Activated CD4-positive, alpha-beta memory T cell treated with anti-CD3 and anti-CD28 coated beads for 36 hours (primary cell): ENCODE measurements around the gene ABLIM2. TPM values are rescaled to one million over a fixed set of nuclear protein-coding genes. Genes with fewer than 3 reads are reported as not detected.
"Not testable (repeated sequence)": the region's sequence is repeated elsewhere in the genome, so short reads cannot be mapped to it uniquely, and the experiment has no call there.

Source experiments
- CTCF ChIA-PET: fragments of 350-600 bp; sonication (Branson Sonifier 250); formaldehyde crosslinking; loops from one replicate; lab custom pipeline; 2021; ENCODE audit warnings: antibody characterized with exemption, inconsistent platforms; lab: Charles Lee
- POLR2A ChIA-PET: fragments of 350-600 bp; sonication (Branson Sonifier 250); formaldehyde crosslinking; loops from one replicate; lab custom pipeline; 2021; ENCODE audit warnings: antibody characterized with exemption; lab: Charles Lee
- DNase-seq: peaks from one replicate; pipeline ENCODE4 v3.0.0-alpha.2; 2020
- H3K27ac Mint-ChIP-seq: one replicate; pipeline ENCODE4 v1.8.0; 2021; ENCODE audit warnings: mixed read lengths
- H3K27me3 Mint-ChIP-seq: one replicate; pipeline ENCODE4 v1.8.0; 2021; ENCODE audit warnings: mixed read lengths
- H3K36me3 Mint-ChIP-seq: one replicate; pipeline ENCODE4 v1.8.0; 2021; ENCODE audit warnings: mixed read lengths
- H3K4me1 Mint-ChIP-seq: one replicate; pipeline ENCODE4 v1.8.0; 2021; ENCODE audit warnings: low read depth, mixed read lengths
- H3K4me3 Mint-ChIP-seq: one replicate; pipeline ENCODE4 v1.8.0; 2021; ENCODE audit warnings: mild to moderate bottlenecking, mixed read lengths
- H3K9me3 Mint-ChIP-seq: one replicate; pipeline ENCODE4 v1.8.0; 2021; ENCODE audit warnings: mixed read lengths
- intact Hi-C: fragments of 100-400 bp; cut with micrococcal nuclease; formaldehyde crosslinking; loops from one replicate; pipeline ENCODE4 v1.15.1; 2023
- total RNA-seq, 2 experiments: library from RNA; stranded (reverse); gene quantifications; one replicate each; pipeline ENCODE4 v1.2.3, GENCODE V29; 2021

ABLIM2 gene
- total RNA-seq, 2 experiments from 2014 or later, result 0.55 to 0.63 TPM

GRCh38 chr4:7933651-7934510 is 224.7 kb downstream of the ABLIM2 start:
- H3K9me3 Mint-ChIP-seq, result no peaks in the 10 kb centered on the region
- no peak overlapping the region for H3K4me3 Mint-ChIP-seq
- no peak overlapping the region for H3K27ac Mint-ChIP-seq
- DNase-seq, result no peak
- H3K4me1 Mint-ChIP-seq, result peaks cover 48% of the 10 kb centered on the region
- POLR2A ChIA-PET, result no interaction called here
- peaks cover 13% of the 10 kb centered on the region for H3K36me3 Mint-ChIP-seq
- H3K27me3 Mint-ChIP-seq, result no peaks in the 10 kb centered on the region
- CTCF ChIA-PET, result interaction anchor here (1.4 kb wide), 1 partner anchor 130 kb away, joined by 4 read pairs; no protein-coding TSS in a partner anchor
- intact Hi-C loops, result no loop called here

DNA sequence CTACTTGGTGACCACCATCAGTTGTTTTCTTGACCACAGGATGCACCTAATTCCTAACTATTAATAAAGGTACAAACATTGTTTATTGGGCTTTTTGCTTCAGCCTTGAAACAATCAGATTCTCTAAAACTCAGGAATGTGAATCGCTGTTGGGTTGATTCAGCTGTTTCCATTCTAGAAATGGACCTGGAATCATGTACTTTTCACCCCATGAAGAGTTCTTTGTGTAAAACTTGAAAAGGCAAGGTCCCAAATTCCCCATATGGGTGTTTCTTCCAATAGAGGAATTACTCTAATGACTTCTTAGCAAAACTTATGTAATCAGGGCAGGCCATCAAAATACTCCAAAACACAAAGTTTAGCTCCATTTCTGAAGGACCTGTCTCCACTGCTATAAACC is 226.3 kb downstream of the ABLIM2 start:
- H3K4me1 Mint-ChIP-seq, result peaks cover 42% of the 10 kb centered on the region
- H3K9me3 Mint-ChIP-seq, result no peaks in the 10 kb centered on the region
- no peak overlapping the region for H3K27ac Mint-ChIP-seq
- POLR2A ChIA-PET, result no interaction called here
- CTCF ChIA-PET, result interaction anchor here (1.2 kb wide), 1 partner anchor 86 kb away, joined by 3 read pairs; no protein-coding TSS in a partner anchor
- no peak for DNase-seq
- no peak overlapping the region for H3K4me3 Mint-ChIP-seq
- intact Hi-C loops, result no loop called here
- peaks cover 8% of the 10 kb centered on the region for H3K36me3 Mint-ChIP-seq
- H3K27me3 Mint-ChIP-seq, result no peaks in the 10 kb centered on the region

GRCh38 chr4:7929118-7929951 is 229.3 kb downstream of the ABLIM2 start:
- Mint-ChIP-seq H3K27ac (no peak overlapping the region), H3K9me3 (no peaks in the 10 kb centered on the region), H3K4me3 (no peak overlapping the region), H3K4me1 (peaks cover 37% of the 10 kb centered on the region), H3K36me3 (peaks cover 6% of the 10 kb centered on the region), H3K27me3 (no peaks in the 10 kb centered on the region)
- POLR2A ChIA-PET, result no interaction called here
- intact Hi-C loops, result no loop called here
- CTCF ChIA-PET, result interaction anchor here (1.3 to 1.8 kb wide), 2 partner anchors 125 to 127 kb away, joined by 4 to 6 read pairs; no protein-coding TSS in a partner anchor
- no peak for DNase-seq

- Mint-ChIP-seq H3K36me3 (peaks cover 1% of the 10 kb centered on the region), H3K4me3 (no peak overlapping the region), H3K9me3 (no peaks in the 10 kb centered on the region), H3K4me1 (peaks cover 33% of the 10 kb centered on the region), H3K27me3 (no peaks in the 10 kb centered on the region), H3K27ac (no peak overlapping the region)
- intact Hi-C loops, result no loop called here
- CTCF ChIA-PET, result no interaction called here
- DNase-seq, result no peak
- POLR2A ChIA-PET, result no interaction called here
Observed at GRCh38 chr4:7928711-7929110, 229.9 kb downstream of the ABLIM2 start.

DNA sequence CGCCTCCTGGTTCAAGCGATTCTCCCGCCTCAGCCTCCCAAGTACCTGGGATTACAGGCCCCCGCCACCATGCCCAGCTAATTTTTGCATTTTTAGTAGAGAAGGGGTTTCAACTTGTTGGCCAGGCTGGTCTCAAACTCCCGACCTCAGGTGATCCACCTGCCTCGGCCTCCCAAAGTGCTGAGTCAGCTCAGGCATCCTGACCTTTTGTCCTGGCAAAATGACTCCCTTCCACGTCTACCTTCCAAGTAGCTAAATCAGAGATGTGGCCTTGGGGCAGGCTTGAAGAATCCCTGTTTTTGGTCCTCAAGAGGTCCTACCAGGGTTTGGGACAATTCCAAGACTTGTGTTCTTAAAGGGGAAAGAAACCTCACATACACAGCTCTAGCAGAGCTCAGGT is 231.8 kb downstream of the ABLIM2 start:
- intact Hi-C loops, result no loop called here
- H3K27me3 Mint-ChIP-seq, result no peaks in the 10 kb centered on the region
- POLR2A ChIA-PET, result no interaction called here
- DNase-seq, result no peak
- no peak overlapping the region for H3K27ac Mint-ChIP-seq
- H3K36me3 Mint-ChIP-seq, result no peaks in the 10 kb centered on the region
- H3K9me3 Mint-ChIP-seq, result no peaks in the 10 kb centered on the region
- peaks cover 35% of the 10 kb centered on the region for H3K4me1 Mint-ChIP-seq
- CTCF ChIA-PET, result interaction anchor here (1.1 to 1.3 kb wide), 3 partner anchors 61 to 123 kb away, joined by 3 to 4 read pairs (median 3); no protein-coding TSS in a partner anchor
- H3K4me3 Mint-ChIP-seq, result no peak overlapping the region

DNA sequence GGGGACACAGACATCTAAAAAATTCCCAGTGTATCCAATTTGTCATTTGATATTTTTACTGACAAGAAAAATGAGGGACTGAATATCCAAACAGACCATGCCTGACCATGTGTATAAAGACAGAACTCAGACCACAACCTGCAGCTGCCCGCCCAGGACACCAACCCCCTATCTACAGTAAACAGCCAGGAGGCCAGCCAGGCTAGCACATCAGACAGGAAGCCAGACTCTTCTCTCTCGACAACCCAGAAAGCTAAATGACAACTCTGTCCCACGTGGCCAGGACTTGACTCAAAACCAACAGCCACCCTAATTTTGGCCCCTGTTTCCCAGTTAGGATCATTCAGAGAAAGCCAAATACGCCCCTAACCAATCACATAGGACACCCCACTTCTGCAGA is 234.0 kb downstream of the ABLIM2 start:
- Mint-ChIP-seq H3K27ac (no peak overlapping the region), H3K4me3 (no peak overlapping the region), H3K4me1 (peaks cover 34% of the 10 kb centered on the region), H3K36me3 (no peaks in the 10 kb centered on the region), H3K9me3 (no peaks in the 10 kb centered on the region), H3K27me3 (no peaks in the 10 kb centered on the region)
- ChIA-PET CTCF (interaction anchor here (1.0 kb wide), 1 partner anchor 11 kb away, joined by 3 read pairs; no protein-coding TSS in a partner anchor), POLR2A (no interaction called here)
- no peak for DNase-seq
- intact Hi-C loops, result no loop called here

- ChIA-PET CTCF (no interaction called here), POLR2A (no interaction called here)
- Mint-ChIP-seq H3K4me1 (peaks cover 30% of the 10 kb centered on the region), H3K9me3 (no peaks in the 10 kb centered on the region), H3K27ac (no peak overlapping the region), H3K36me3 (no peaks in the 10 kb centered on the region), H3K27me3 (no peaks in the 10 kb centered on the region), H3K4me3 (no peak overlapping the region)
- DNase-seq, result no peak
- intact Hi-C loops, result no loop called here
Observed at GRCh38 chr4:7924163-7924562, 234.4 kb downstream of the ABLIM2 start.

- no peak for DNase-seq
Observed at GRCh38 chr4:7922466-7922865, 236.1 kb downstream of the ABLIM2 start.

DNA sequence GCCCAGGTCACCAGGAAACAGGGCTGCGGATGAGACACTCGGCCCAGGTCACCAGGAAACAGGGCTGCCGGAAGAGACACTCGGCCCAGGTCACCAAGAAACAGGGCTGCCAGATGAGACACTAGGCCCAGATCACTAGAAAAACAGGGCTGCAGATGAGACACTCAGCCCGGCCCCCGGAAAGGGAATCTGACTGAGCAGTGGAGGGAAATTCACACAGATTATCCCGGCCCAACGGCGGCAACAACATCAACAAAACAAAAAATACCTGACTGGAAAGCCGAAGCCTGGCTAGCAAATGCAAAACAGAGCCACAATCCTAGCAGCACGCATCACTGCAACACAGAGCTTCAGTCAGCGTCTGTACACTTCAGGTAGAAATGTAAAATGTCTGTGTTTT is 239.6 kb downstream of the ABLIM2 start:
- H3K36me3 Mint-ChIP-seq, result no peaks in the 10 kb centered on the region
- ChIA-PET POLR2A (interaction anchor here (0.6 kb wide), 1 partner anchor 160 kb away, joined by 3 read pairs; no protein-coding TSS in a partner anchor), CTCF (no interaction called here)
- H3K27ac Mint-ChIP-seq, result no peak overlapping the region
- H3K27me3 Mint-ChIP-seq, result no peaks in the 10 kb centered on the region
- H3K4me3 Mint-ChIP-seq, result no peak overlapping the region
- DNase-seq, result no peak
- H3K9me3 Mint-ChIP-seq, result no peaks in the 10 kb centered on the region
- H3K4me1 Mint-ChIP-seq, result peaks cover 32% of the 10 kb centered on the region
- intact Hi-C loops, result no loop called here

More at GRCh38 chr4:7922466-7922865, 236.1 kb downstream of the ABLIM2 start:
- H3K36me3 Mint-ChIP-seq, result no peaks in the 10 kb centered on the region
- ChIA-PET CTCF (interaction anchor here (1.5 kb wide), 1 partner anchor 118 kb away, joined by 4 read pairs; no protein-coding TSS in a partner anchor), POLR2A (no interaction called here)
- peaks cover 29% of the 10 kb centered on the region for H3K4me1 Mint-ChIP-seq
- no peaks in the 10 kb centered on the region for H3K27me3 Mint-ChIP-seq
- intact Hi-C loops, result no loop called here
- no peak overlapping the region for H3K4me3 Mint-ChIP-seq
- H3K9me3 Mint-ChIP-seq, result no peaks in the 10 kb centered on the region
- no peak overlapping the region for H3K27ac Mint-ChIP-seq

DNA sequence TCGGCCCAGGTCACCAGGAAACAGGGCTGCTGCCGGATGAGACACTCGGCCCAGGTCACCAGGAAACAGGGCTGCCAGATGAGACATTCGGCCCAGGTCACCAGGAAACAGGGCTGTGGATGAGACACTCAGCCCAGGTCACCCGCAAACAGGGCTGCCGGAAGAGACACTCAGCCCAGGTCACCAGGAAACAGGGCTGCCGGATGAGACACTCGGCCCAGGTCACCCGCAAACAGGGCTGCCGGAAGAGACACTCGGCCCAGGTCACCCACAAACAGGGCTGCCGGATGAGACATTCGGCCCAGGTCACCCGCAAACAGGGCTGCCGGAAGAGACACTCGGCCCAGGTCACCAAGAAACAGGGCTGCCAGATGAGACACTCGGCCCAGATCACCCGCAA is 240.4 kb downstream of the ABLIM2 start:
- intact Hi-C loops, H3K36me3 Mint-ChIP-seq, H3K4me3 Mint-ChIP-seq, H3K27me3 Mint-ChIP-seq, DNase-seq, POLR2A ChIA-PET, H3K27ac Mint-ChIP-seq, H3K9me3 Mint-ChIP-seq, CTCF ChIA-PET: not testable (repeated sequence)
- H3K4me1 Mint-ChIP-seq, result peaks cover 30% of the 10 kb centered on the region

GRCh38 chr4:7917669-7918068 is 240.9 kb downstream of the ABLIM2 start:
- H3K27ac Mint-ChIP-seq, result no peak overlapping the region
- intact Hi-C loops, result no loop called here
- POLR2A ChIA-PET, result no interaction called here
- DNase-seq, result no peak
- H3K9me3 Mint-ChIP-seq, result no peaks in the 10 kb centered on the region
- H3K36me3 Mint-ChIP-seq, result no peaks in the 10 kb centered on the region
- H3K27me3 Mint-ChIP-seq, result no peaks in the 10 kb centered on the region
- H3K4me1 Mint-ChIP-seq, result peaks cover 30% of the 10 kb centered on the region
- CTCF ChIA-PET, result no interaction called here
- H3K4me3 Mint-ChIP-seq, result no peak overlapping the region

DNA sequence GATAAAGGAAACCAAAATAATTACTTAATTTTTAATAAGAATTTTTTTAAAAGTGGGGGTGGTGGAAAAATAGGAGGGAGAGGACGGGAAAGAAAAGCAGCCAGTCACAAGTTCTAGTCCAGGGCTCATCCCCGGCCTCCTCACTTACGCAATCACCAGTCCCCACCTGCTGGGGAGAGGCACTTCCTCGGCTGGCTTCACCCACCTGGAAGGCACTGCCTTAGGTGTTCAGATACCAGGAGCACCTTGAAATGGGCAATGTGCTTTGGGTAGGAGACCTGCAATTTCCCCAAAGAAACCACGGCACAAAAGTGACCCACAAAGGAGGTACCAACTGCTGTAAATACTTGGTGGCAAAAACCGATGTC is 242.8 kb downstream of the ABLIM2 start:
- no peaks in the 10 kb centered on the region for H3K27me3 Mint-ChIP-seq
- no peaks in the 10 kb centered on the region for H3K36me3 Mint-ChIP-seq
- ChIA-PET CTCF (interaction anchor here (0.7 to 1.1 kb wide), 2 partner anchors 20 to 72 kb away, joined by 7 to 8 read pairs; no protein-coding TSS in a partner anchor), POLR2A (no interaction called here)
- H3K27ac Mint-ChIP-seq, result no peak overlapping the region
- peaks cover 36% of the 10 kb centered on the region for H3K4me1 Mint-ChIP-seq
- no peaks in the 10 kb centered on the region for H3K9me3 Mint-ChIP-seq
- intact Hi-C loops, result no loop called here
- DNase-seq, result no peak
- H3K4me3 Mint-ChIP-seq, result no peak overlapping the region
